GM12878 (cell line): ENCODE measurements around the gene LRP1B. TPM values are rescaled to one million over a fixed set of nuclear protein-coding genes. Genes with fewer than 3 reads are reported as not detected.

ENCODE experiments used
- ATAC-seq: fragments of 200-7000 bp; cut with Tn5 transposase; 3 replicates; pipeline ENCODE4 v1.9.1; 2020; ENCODE audit warnings: mild to moderate bottlenecking, moderate library complexity
- BruUV-seq: library from RNA; stranded (reverse); fragments of 400-500 nt; replicated peaks from 2 replicates; lab custom pipeline; 2021; lab: Mats Ljungman, UMichigan
- CTCF ChIA-PET: fragments of 300-600 bp; sonication (Branson Sonifier 250); formaldehyde crosslinking; extraction: SDS; loops from one replicate; lab custom pipeline; 2021; ENCODE audit warnings: inconsistent platforms; lab: Yijun Ruan, JAX
- POLR2A ChIA-PET: fragments of 350-600 bp; formaldehyde crosslinking; extraction: SDS; loops from one replicate; lab custom pipeline; 2021; ENCODE audit warnings: inconsistent platforms; lab: Charles Lee
- RAD21 ChIA-PET: fragments of 300-600 bp; sonication (Branson Sonifier 250); formaldehyde crosslinking; loops from one replicate; lab custom pipeline; 2023; ENCODE audit warnings: antibody characterized with exemption; ENCODE audit not compliant: unreplicated experiment; lab: Charles Lee
- SMC1A ChIA-PET: fragments of 300-600 bp; sonication (Branson Sonifier 250); formaldehyde crosslinking; loops from one replicate; lab custom pipeline; 2023; ENCODE audit not compliant: unreplicated experiment, uncharacterized antibody; lab: Charles Lee
- DNase-seq: peaks from one replicate; pipeline ENCODE4 v3.0.0-alpha.2; 2011; ENCODE audit warnings: low read depth, low spot score
- FAIRE-seq: peaks from 3 replicates; lab custom pipeline; 2011; peaks lifted over from hg19 to GRCh38; lab: Jason Lieb, UNC
- H2AFZ ChIP-seq: 2 replicates; pipeline ENCODE4 v1.6.0; 2011; ENCODE audit warnings: low read depth, low read length, control low read depth; ENCODE audit not compliant: control insufficient read depth
- H3K27ac ChIP-seq: 2 replicates; pipeline ENCODE4 v1.5.1; 2011; ENCODE audit warnings: control low read depth; ENCODE audit not compliant: control insufficient read depth, insufficient read depth
- H3K27me3 ChIP-seq, 2 experiments: replicated peaks in 1 of 2; 2 replicates each; pipeline versions ENCODE4 v1.6.0 to v1.6.1; 2011; ENCODE audit warnings: low read length in 1 of 2; ENCODE audit not compliant: control insufficient read depth in 2 of 2, insufficient read depth in 2 of 2
- H3K36me3 ChIP-seq, 2 experiments: 2 replicates each; pipeline ENCODE4 v1.5.1; 2011; ENCODE audit warnings: low read length in 1 of 2; ENCODE audit not compliant: control insufficient read depth in 2 of 2, insufficient read depth in 2 of 2
- H3K4me1 ChIP-seq: 2 replicates; pipeline ENCODE4 v1.6.1; 2011; ENCODE audit warnings: mild to moderate bottlenecking, low read length, moderate library complexity, mixed read lengths; ENCODE audit not compliant: control insufficient read depth, insufficient read depth
- H3K4me2 ChIP-seq: 2 replicates; pipeline ENCODE4 v1.6.0; 2011; ENCODE audit warnings: control low read depth; ENCODE audit not compliant: control insufficient read depth, insufficient read depth
- H3K4me3 ChIP-seq: fragments of 200-600 bp; sonication (generic); 2 replicates; pipeline ENCODE4 v1.5.1; 2016
- H3K79me2 ChIP-seq: 2 replicates; pipeline ENCODE4 v1.6.0; 2011; ENCODE audit warnings: low read length; ENCODE audit not compliant: control insufficient read depth, insufficient read depth
- H3K9ac ChIP-seq: 2 replicates; pipeline ENCODE4 v1.8.0; 2011; ENCODE audit warnings: low read length, control low read depth, mixed read lengths; ENCODE audit not compliant: control insufficient read depth, insufficient read depth
- H3K9me3 ChIP-seq: replicated peaks from 3 replicates; pipeline ENCODE4 v1.5.1; 2011; ENCODE audit warnings: mild to moderate bottlenecking, low read length; ENCODE audit not compliant: control insufficient read depth, insufficient read depth
- H4K20me1 ChIP-seq: 2 replicates; pipeline ENCODE4 v1.6.0; 2011; ENCODE audit not compliant: control insufficient read depth, insufficient read depth
- ATF2 ChIP-seq: IDR thresholded peaks from 2 replicates; pipeline ENCODE4 v1.6.1; 2012; ENCODE audit warnings: low read length, inconsistent platforms
- BACH1 ChIP-seq: fragments of 450-650 bp; IDR thresholded peaks from 2 replicates; pipeline ENCODE4 v1.6.1; 2017; ENCODE audit warnings: mild to moderate bottlenecking, borderline replicate concordance
- BMI1 ChIP-seq: fragments of 450-650 bp; IDR thresholded peaks from 2 replicates; pipeline ENCODE4 v1.6.1; 2016; ENCODE audit warnings: mild to moderate bottlenecking, moderate library complexity, borderline replicate concordance
- CBFB ChIP-seq: IDR thresholded peaks from 2 replicates; pipeline ENCODE4 v1.6.1; 2016; ENCODE audit warnings: antibody characterized with exemption, low read depth
- CBX3 ChIP-seq: fragments of 200-600 bp; sonication (generic); IDR thresholded peaks from 2 replicates; pipeline ENCODE4 v1.6.1; 2016; ENCODE audit warnings: low read depth, borderline replicate concordance
- CREB1 ChIP-seq: IDR thresholded peaks from 2 replicates; pipeline ENCODE4 v1.6.1; 2012; ENCODE audit warnings: low read depth, mild to moderate bottlenecking, inconsistent platforms
- CREM ChIP-seq: IDR thresholded peaks from 2 replicates; pipeline ENCODE4 v1.6.1; 2014; ENCODE audit warnings: antibody characterized with exemption, low read depth
- EGR1 ChIP-seq, 2 experiments: IDR thresholded peaks; 1 replicate in 1 of 2; 2 replicates in 1 of 2; pipeline ENCODE4 v1.6.1; 2011 to 2012; ENCODE audit warnings: low read depth in 2 of 2, low read length in 2 of 2, borderline replicate concordance in 1 of 2, mild to moderate bottlenecking in 1 of 2, moderate library complexity in 1 of 2
- ESRRA ChIP-seq: IDR thresholded peaks from 2 replicates; pipeline ENCODE4 v1.6.1; 2012; ENCODE audit warnings: mild to moderate bottlenecking, low read length, improper control_type of control experiment
- NRF1 ChIP-seq: conservative IDR thresholded peaks from 2 replicates; pipeline ENCODE4 v1.6.1; 2011; ENCODE audit warnings: mild to moderate bottlenecking, low read depth, low read length, improper control_type of control experiment
- PML ChIP-seq: IDR thresholded peaks from 2 replicates; pipeline ENCODE4 v1.6.1; 2012; ENCODE audit warnings: low read length, inconsistent platforms
- POLR2AphosphoS2 ChIP-seq: IDR thresholded peaks from 2 replicates; pipeline ENCODE4 v1.6.1; 2011; ENCODE audit warnings: low read depth, mild to moderate bottlenecking, low read length, improper control_type of control experiment, moderate library complexity
- RAD21 ChIP-seq: IDR thresholded peaks from 2 replicates; pipeline ENCODE4 v1.6.1; 2011; ENCODE audit warnings: mild to moderate bottlenecking, low read depth, low read length, moderate library complexity; ENCODE audit not compliant: insufficient read depth
- RUNX3 ChIP-seq: IDR thresholded peaks from 2 replicates; pipeline ENCODE4 v1.6.1; 2012; ENCODE audit warnings: low read length, inconsistent platforms
- SPI1 ChIP-seq: IDR thresholded peaks from 2 replicates; pipeline ENCODE4 v1.6.1; 2011; ENCODE audit warnings: low read depth, mild to moderate bottlenecking, low read length, moderate library complexity, borderline replicate concordance; ENCODE audit not compliant: insufficient read depth
- SUZ12 ChIP-seq: fragments of 200-600 bp; sonication (generic); IDR thresholded peaks from one replicate; pipeline ENCODE4 v1.6.1; 2018; ENCODE audit warnings: antibody characterized with exemption, mild to moderate bottlenecking; ENCODE audit not compliant: unreplicated experiment
- TARDBP ChIP-seq: IDR thresholded peaks from 2 replicates; pipeline ENCODE4 v1.6.1; 2016; ENCODE audit warnings: borderline replicate concordance
- TCF7 ChIP-seq: IDR thresholded peaks from 2 replicates; pipeline ENCODE4 v1.6.1; 2014; ENCODE audit warnings: antibody characterized with exemption, borderline replicate concordance
- ZNF207 ChIP-seq: fragments of 450-650 bp; IDR thresholded peaks from 2 replicates; pipeline ENCODE4 v1.6.1; 2014; ENCODE audit warnings: antibody characterized with exemption, mild to moderate bottlenecking, borderline replicate concordance
- ZZZ3 ChIP-seq: IDR thresholded peaks from 2 replicates; pipeline ENCODE4 v1.6.1; 2011; ENCODE audit warnings: low read depth; ENCODE audit not compliant: control insufficient read depth, insufficient read length
- WGBS: methylation state at CpG from one replicate; pipeline ENCODE4 v1.1.6; 2016; ENCODE audit warnings: low lambda C conversion rate; ENCODE audit not compliant: insufficient replicate concordance, insufficient coverage; ENCODE audit errors: missing lambda C conversion rate; 5-methylcytosine and 5-hydroxymethylcytosine counted together
- in situ Hi-C: fragments of 300-500 bp; cut with MboI; formaldehyde crosslinking; loops from 9 replicates; pipeline ENCODE4 v1.14.3; 2018; ENCODE audit warnings: mixed read lengths
- intact Hi-C: fragments of 100-400 bp; cut with micrococcal nuclease; formaldehyde crosslinking; loops from one replicate; pipeline ENCODE4 v1.14.2; 2022; ENCODE audit not compliant: unreplicated experiment
- polyA plus RNA-seq, 11 experiments: library from polyadenylated mRNA; depleted of rRNA in 4 of 11; unstranded in 6 of 11; stranded (reverse) in 5 of 11; fragments of >200 nt; fragmentation: Nextera tagmentation in 4 of 11; fragmentation: Illumina TruSeq in 1 of 11; extraction: Ambion mirVana in 4 of 11; extraction: Trizol in 1 of 11; gene quantifications; 1 replicate in 1 of 11; 2 replicates in 10 of 11; pipeline versions ENCODE4 v1.2.1 to v1.2.3, GENCODE V29; 2011 to 2016; ENCODE audit warnings: inconsistent platforms in 2 of 11, missing spikeins in 2 of 11, low read depth in 1 of 11
- total RNA-seq, 4 experiments: library from RNA; depleted of rRNA in 3 of 4; stranded (reverse); fragments of >200 nt in 3 of 4; fragmentation: Illumina TruSeq in 1 of 4; extraction: Trizol in 1 of 4; gene quantifications; 2 replicates each; pipeline versions ENCODE4 v1.2.1 to v1.2.3, GENCODE V29; 2013 to 2021
- TF ChIP-seq, protein P1 (sequence below): fragments of 450-650 bp; IDR thresholded peaks from 2 replicates; pipeline ENCODE4 v1.6.1; 2017; ENCODE audit warnings: borderline replicate concordance
- TF ChIP-seq, protein P2 (sequence below): IDR thresholded peaks from 2 replicates; pipeline ENCODE4 v1.6.1; 2011; ENCODE audit warnings: mild to moderate bottlenecking, low read depth, low read length, moderate library complexity; ENCODE audit not compliant: insufficient replicate concordance

Gene LRP1B
- total and polyA plus RNA-seq, 10 of the 15 experiments (the other 5 are each of a cell fraction or from before 2014, with no cell fraction given) = under 0.01 to 0.06 (median 0.03) TPM; not detected in 5

- Histone ChIP-seq H3K9me3 (no peaks in the 10 kb centered on the region), H3K27me3 (no peaks in the 10 kb centered on the region), H4K20me1 (no peaks in the 10 kb centered on the region), H3K27ac (no peak overlapping the region), H3K4me1 (peaks cover under 1% of the 10 kb centered on the region), H3K4me3 (0 out of 2 replicates have a peak overlapping the region, but pooled peaks have one; percentile 2), H3K36me3 (no peaks in the 10 kb centered on the region), H3K9ac (no peak overlapping the region), H2AFZ (peak overlapping the region; percentile 0; the same call in 1 of the 2 replicates), H3K4me2 (peak overlapping the region; percentile 45), H3K79me2 (no peaks in the 10 kb centered on the region)
- ChIA-PET RAD21 (no interaction called here), POLR2A (no interaction called here), CTCF (no interaction called here), SMC1A (no interaction called here)
- DNase-seq (no peak), FAIRE-seq (peak; percentile 82), ATAC-seq (peak; percentile 57)
- in situ Hi-C loops = no loop called here
- intact Hi-C loops = no loop called here
- BruUV-seq = no TSS peak
- 19% methylated on average over 4 of the region's 4 CpGs for WGBS
- TF ChIP-seq, protein P1, sequence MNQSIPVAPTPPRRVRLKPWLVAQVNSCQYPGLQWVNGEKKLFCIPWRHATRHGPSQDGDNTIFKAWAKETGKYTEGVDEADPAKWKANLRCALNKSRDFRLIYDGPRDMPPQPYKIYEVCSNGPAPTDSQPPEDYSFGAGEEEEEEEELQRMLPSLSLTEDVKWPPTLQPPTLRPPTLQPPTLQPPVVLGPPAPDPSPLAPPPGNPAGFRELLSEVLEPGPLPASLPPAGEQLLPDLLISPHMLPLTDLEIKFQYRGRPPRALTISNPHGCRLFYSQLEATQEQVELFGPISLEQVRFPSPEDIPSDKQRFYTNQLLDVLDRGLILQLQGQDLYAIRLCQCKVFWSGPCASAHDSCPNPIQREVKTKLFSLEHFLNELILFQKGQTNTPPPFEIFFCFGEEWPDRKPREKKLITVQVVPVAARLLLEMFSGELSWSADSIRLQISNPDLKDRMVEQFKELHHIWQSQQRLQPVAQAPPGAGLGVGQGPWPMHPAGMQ = no peak
- TF ChIP-seq EGR1 (IDR thresholded peaks at IDR 0.05; ENCODE audit: borderline replicate concordance in 1 of 2, low read depth in 2 of 2, low read length in 2 of 2) (peak in 1 of 2 experiments; percentile 27; a peak in 1 of 3 replicates), SPI1 (peak; percentile 18; the same call in 1 of the 2 replicates), ZNF207 (no peak), ZZZ3 (no peak), CBFB (0 out of 2 replicates have a peak, but pooled peaks have one; percentile 41), TARDBP (no peak), RAD21 (no peak), SUZ12 (no peak), PML (no peak), BACH1 (no peak), NRF1 (no peak), BMI1 (no peak), CREM (peak; percentile 65; the same call in 1 of the 2 replicates), RUNX3 (peak; percentile 88), CBX3 (no peak), POLR2AphosphoS2 (no peak), CREB1 (peak; percentile 60; the same call in 1 of the 2 replicates), TCF7 (0 out of 2 replicates have a peak, but pooled peaks have one; percentile 19), ATF2 (peak; percentile 82), ESRRA (no peak)
- TF ChIP-seq, protein P2, sequence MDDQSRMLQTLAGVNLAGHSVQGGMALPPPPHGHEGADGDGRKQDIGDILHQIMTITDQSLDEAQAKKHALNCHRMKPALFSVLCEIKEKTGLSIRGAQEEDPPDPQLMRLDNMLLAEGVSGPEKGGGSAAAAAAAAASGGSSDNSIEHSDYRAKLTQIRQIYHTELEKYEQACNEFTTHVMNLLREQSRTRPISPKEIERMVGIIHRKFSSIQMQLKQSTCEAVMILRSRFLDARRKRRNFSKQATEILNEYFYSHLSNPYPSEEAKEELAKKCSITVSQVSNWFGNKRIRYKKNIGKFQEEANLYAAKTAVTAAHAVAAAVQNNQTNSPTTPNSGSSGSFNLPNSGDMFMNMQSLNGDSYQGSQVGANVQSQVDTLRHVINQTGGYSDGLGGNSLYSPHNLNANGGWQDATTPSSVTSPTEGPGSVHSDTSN = no peak
Observed at GRCh38 chr2:141534666-141535362, 596.0 kb downstream of the LRP1B start.
